NCI-H1930 (cell line): Measurements from ENCODE around the gene ZNF688.

ENCODE experiments used
- DNase-seq, 2 experiments: peaks; one replicate each; lab custom pipeline; 2025; lab: John Stamatoyannopoulos, UW

Gene ZNF688

DNA sequence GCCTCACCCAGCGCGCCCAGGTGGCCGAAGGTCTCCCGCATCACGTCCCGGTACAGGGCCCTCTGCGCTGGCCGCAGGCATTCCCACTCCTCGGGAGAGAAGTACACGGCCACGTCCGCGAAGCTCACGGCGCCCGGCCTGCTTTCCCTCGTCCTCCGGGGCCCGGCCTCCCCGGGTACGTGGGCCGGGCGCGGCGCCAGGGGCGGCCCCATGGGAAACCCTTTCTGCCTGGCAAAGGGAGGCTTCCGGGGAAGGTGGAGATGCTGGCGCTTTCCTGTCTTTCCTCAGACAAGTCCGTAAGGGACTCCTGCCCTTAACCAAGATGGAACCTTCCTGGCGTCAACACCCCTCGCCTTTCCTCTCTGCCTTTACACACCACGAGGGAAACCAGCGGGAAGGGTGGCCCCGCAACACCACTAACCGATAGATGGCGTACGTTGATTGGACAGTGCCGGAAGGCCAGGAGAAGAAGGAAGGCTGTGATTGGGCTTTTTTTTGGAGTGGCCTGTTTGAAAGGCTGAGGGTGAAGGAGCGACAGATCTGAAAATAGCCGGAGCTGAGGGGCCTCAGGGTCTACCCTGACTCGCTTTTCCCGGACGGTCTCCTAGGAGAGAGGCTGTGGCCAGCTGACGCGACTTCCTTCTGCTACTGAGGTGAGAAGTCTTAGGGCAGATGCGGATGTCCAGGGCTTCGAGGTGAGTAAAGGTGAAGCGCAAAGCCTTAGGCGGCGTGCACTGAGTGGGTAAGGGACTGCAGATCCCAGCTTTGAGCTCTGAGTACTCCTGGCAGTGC is 14.1 kb upstream of the ZNF688 start, which contains the start of gene ZNF785:
ZNF785 (minus strand) TSS at position 298 of the 792 bp plus-strand sequence; CDS start at position 212, 86 bp downstream.
- peak; percentile 99 for DNase-seq

GRCh38 chr16:30585022-30585399 is 13.5 kb upstream of the ZNF688 start:
- no peak for DNase-seq

DNA sequence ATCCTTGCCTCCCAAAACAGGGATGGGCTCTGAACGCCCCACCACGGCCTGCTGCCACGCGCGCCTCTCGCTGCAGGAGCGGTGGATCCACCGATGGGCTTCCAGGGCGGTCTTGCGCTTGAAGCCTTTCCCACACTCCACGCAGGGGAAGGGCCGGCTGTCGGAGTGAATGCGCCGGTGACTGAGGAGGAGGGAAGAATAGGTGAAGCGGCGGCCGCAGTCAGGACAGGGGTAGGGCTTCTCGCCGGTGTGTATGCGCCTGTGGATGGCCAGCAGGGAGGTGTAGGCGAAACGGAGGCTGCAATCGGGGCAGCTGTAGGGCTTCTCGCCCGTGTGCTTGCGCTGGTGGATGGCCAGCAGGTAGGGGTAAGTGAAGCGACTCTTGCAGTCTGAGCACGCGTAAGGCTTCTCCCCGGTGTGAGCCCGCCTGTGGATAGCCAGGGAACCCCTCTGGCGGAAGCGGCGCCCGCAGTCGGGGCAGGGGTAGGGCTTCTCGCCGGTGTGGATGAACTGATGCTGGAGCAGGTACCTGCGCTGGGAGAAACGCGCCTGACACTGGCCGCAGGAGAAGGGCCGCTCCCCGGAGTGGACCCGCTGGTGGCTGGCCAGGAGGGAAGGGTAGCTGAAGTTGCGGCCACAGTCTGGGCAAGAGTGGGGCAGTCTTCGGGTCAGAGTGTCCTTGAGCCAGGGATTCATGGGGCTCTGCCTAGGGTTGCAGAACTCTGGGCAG is 11.3 kb upstream of the ZNF688 start:
- no peak for DNase-seq

- no peak for DNase-seq
Observed at GRCh38 chr16:30581457-30581856, 9.9 kb upstream of the ZNF688 start.

GRCh38 chr16:30574678-30575077 is 3.2 kb upstream of the ZNF688 start:
- DNase-seq, result no peak

DNA sequence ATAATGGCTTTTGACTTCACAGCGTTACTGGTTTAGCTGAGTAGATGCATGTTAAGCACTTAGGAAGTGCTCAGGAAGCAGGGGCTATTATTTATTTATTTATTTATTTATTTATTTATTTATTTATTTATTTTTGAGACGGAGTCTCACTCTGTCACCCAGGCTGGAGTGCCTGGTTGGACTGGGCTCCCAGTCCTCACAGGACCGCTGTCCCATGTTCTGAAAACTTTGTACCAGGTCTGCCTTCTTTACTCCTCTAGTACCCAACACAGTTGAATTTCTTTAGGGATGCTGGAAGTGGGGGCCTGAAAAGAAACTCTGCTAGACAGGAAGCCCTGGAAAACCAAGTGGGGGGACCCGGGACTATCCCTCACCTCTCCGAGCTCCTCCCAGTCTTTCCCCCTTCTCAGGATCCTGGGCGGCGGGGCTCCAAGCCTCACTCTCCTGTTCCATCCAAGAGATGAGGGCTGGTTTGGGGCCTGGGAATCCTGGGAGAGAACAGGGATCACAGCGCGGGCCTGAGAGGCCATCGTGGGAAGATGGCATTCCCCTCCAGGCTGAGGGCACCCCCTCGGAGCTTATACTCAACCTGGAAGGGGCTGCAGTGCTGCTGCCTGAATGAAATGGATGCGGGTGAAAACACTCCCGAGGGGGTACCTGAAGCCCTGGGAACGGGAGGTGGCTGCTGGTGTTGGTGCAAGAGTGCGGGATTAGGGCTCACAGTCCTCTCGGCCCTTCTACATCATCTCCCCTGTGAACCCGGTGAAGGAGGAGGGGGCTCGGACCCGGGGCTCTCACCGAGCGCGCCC is 674 bp downstream of the ZNF688 start:
- peak in 1 of 2 experiments; percentile 19 for DNase-seq

- DNase-seq, result no peak
Observed at GRCh38 chr16:30569746-30570635, 1.5 kb downstream of the ZNF688 start.

GRCh38 chr16:30569281-30569680 is 2.2 kb downstream of the ZNF688 start:
- DNase-seq, result no peak

DNA sequence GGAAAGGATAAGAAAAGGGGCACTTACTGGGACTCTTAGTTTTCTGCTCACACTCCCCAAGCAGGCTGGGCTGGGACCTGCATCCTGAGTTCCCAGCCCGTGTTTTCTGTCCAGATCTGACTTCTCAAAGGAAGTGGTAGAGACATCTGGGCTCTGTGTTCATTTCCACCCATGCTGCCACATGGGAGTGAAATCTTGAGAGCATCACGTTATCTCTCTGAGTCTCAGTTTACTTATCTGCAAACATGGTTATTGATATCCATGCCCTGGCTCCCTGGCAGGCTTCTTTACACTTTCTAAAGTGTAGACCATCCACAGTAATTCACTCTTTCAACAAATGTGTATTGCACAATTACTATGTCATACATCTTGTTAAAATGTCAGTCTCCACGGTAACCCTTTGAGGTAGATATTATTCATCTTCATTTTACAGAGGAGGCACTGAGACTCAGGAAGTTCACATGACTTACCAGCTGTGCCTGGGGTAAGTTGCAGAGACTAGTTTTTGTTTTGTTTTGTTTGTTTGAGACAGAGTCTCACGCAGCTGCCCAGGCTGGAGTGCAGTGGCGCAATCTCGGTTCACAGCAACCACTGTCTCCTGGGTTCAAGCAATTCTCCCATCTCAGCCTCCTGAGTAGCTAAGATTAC is 3.4 kb downstream of the ZNF688 start:
- no peak for DNase-seq

DNA sequence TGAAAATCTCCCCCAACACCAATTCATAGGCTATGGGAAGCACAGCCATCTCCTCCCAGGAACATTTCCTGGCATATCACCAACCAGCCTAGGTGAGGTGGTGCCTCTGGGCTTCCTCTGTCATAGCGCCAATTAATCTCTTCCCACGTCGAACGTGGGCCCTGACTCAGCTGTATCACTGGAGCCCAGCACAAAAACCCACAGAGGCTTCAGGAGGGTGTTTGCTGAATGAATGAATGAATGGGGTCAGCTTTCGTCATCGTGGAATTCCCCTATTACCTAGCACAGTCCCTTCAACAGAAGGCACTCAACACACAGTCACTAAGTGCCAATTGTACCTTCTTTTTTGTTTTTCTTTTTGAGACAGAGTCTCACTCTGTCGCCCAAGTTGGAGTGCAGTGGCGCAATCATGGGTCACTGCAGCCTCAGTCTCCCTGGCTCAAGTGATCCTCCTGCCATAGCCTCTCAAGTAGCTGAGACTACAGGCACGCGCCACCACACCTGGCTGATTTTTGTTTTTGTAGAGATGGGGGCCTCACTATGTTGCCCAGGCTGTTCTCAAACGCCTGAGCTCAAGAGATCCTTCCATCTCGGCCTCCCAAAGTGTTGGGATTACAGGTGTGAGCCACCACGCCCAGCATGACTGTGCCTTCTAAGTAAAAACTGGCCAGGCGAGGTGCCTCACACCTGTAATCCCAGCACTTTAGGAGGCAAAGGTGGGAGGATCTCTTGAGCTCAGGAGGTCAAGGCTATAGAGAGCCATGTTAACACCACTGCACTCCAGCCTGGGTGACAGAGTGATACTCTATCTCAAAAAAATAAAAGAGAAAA is 4.1 kb downstream of the ZNF688 start:
- DNase-seq, result no peak

DNA sequence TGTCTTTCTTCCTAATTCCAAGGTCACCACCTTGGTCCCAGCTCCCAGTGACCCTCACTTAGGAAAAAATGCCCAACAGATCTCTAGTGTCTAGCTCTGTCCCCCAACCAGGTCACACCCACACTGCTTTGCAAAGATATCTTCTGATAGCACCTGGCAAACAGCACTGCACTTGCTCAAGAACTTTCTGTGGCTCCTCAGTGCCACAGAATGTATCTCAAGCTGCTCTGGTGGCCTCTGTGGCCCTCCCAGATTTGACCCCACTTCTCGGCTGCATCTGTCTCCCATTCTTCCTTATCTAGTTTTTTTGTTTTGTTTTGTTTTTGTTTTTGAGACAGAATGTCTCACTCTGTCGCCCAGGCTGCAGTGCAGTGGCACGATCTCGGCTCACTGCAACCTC is 5.0 kb downstream of the ZNF688 start:
- DNase-seq, result no peak

DNA sequence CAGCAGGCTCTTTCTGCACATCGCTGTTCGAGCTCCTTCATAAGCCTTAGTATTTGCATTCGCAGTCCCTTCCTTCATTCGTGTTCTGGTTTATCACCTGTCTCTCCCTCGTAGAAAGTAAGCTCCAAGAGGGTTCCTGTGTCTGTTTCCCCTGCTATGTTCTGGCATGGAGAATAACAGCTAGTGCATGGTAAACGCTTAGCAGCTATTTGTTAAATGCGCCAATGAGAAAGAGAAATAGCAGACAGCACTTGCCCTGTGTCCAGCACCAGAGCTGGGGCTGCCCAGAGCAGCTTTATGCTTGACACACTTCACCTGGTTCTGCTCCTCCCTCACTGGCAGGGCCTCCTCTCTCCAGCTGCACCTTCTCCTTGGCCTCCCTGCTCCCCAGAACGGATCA is 5.5 kb downstream of the ZNF688 start:
- DNase-seq, result no peak

DNA sequence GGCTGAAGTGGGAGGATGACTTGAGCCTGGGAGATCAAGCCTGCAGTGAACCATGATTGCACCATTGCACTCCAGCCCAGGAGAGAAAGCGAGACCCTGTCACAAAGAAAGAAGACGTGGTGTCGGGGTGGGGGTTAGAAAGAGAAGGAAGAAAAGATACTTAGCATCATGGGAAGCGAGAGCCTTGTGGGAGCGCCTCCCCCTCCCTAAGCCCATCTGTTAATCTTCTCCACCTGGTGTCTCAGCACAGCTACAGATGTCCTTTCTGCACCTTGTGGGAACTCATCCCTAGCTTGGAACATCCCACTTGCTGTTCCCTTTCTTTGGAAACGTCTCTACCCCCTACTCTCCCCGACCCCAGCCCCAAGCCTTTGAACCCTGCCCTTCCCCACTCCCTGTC is 6.0 kb downstream of the ZNF688 start:
- no peak for DNase-seq

GRCh38 chr16:30562021-30562420 is 9.5 kb downstream of the ZNF688 start:
- no peak for DNase-seq

DNA sequence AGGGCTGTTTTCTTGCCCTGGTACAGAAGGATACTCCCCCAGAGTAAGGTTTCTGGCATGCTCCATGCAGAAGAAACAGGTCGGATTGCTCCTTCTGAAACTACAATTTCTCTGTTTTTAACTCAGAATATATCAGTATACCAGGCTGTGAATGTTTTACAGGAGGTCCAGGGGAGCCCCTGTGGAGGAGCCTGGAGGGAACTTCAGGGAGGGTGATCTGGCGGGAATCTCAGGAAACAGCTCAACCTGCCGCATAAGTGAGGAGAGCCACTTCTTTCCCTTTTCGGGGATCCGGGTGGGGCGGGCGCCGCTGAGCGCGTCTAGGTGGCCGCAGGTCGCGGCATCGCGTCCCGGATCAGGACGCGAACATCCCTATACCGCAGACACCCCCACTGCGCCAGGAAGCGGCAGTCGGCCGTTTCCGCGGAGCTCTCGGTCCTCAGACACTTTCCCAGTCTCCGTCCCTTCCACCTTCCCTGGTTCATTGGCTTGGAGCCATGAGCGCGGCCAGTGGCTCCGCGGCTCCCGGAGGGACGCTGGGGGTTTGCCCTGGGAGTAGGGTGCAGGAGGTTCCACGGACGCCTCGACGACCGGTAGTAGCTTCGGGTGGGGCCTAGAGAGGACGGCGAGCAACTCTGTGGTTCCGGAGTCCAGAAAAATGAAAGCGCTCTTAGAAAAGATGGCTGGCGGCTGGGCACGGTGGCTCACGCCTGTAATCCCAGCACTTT is 10.3 kb downstream of the ZNF688 start:
- no peak for DNase-seq

DNA sequence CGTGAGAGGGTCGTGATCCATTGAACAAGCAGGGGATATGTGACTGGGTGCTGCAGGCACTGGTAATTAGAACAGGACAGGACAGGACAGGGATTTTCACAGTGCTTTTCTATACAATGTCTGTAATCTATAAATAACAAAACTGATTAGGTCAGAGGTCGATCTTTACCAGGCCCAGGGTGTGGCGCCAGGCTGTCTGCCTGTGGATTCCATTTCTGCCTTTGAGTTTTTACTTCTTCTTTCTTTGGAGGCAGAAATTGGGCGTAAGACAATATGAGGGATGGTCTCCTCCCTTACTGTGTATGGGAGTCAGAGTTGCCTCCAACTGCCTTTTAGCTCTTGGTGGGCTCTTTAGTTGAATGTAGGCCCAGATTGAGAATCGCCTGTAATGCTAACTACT is 11.8 kb downstream of the ZNF688 start:
- DNase-seq, result no peak

- DNase-seq, result no peak
Observed at GRCh38 chr16:30558789-30559377, 12.6 kb downstream of the ZNF688 start.

GRCh38 chr16:30557957-30558788 is 13.3 kb downstream of the ZNF688 start, which contains the start of gene ZNF764:
Gene ZNF764 (minus strand): TSS chr16:30558374. CDS start chr16:30558182, 192 bp downstream.
- peak; percentile 97 to 98 for DNase-seq
